T-helper 2 cell treated with Interferon-gamma antibody and Interleukin-4, amounts not matched to agents 5 μg/mL and 100 μg/mL, for 36 hours (primary cell): ENCODE data around the gene ARID3C.
"Not testable (repeated sequence)": the region's sequence is repeated elsewhere in the genome, so short reads cannot be mapped to it uniquely, and the experiment has no call there.

Source experiments
- DNase-seq: peaks from one replicate; pipeline ENCODE4 v3.0.0; 2021; ENCODE audit warnings: low spot score
- H3K27ac Mint-ChIP-seq: one replicate; pipeline ENCODE4 v1.8.0; 2021; ENCODE audit warnings: mild to moderate bottlenecking, mixed read lengths
- H3K27me3 Mint-ChIP-seq: one replicate; pipeline ENCODE4 v1.8.0; 2021; ENCODE audit warnings: low read depth, mixed read lengths
- H3K36me3 Mint-ChIP-seq: one replicate; pipeline ENCODE4 v1.8.0; 2021; ENCODE audit warnings: low read depth, mixed read lengths
- H3K4me1 Mint-ChIP-seq: one replicate; pipeline ENCODE4 v1.8.0; 2021; ENCODE audit warnings: low read depth, mixed read lengths
- H3K4me3 Mint-ChIP-seq: one replicate; pipeline ENCODE4 v1.8.0; 2022; ENCODE audit warnings: mild to moderate bottlenecking, moderate library complexity, mixed read lengths
- H3K9me3 Mint-ChIP-seq: one replicate; pipeline ENCODE4 v1.8.0; 2021; ENCODE audit warnings: mixed read lengths

The ARID3C gene

GRCh38 chr9:34644766-34645314 is 16.0 kb upstream of the ARID3C start:
- peaks cover 29% of the 10 kb centered on the region for H3K36me3 Mint-ChIP-seq
- no peaks in the 10 kb centered on the region for H3K9me3 Mint-ChIP-seq
- no peak overlapping the region for H3K27ac Mint-ChIP-seq
- no peak overlapping the region for H3K4me3 Mint-ChIP-seq
- peaks cover 23% of the 10 kb centered on the region for H3K4me1 Mint-ChIP-seq
- DNase-seq = no peak
- H3K27me3 Mint-ChIP-seq = no peaks in the 10 kb centered on the region

GRCh38 chr9:34642679-34643078 is 13.8 kb upstream of the ARID3C start:
- DNase-seq = no peak
- peaks cover 7% of the 10 kb centered on the region for H3K36me3 Mint-ChIP-seq
- peaks cover 18% of the 10 kb centered on the region for H3K4me1 Mint-ChIP-seq
- no peak overlapping the region for H3K27ac Mint-ChIP-seq
- no peaks in the 10 kb centered on the region for H3K27me3 Mint-ChIP-seq
- no peak overlapping the region for H3K4me3 Mint-ChIP-seq
- H3K9me3 Mint-ChIP-seq = no peaks in the 10 kb centered on the region

- not testable (repeated sequence) for DNase-seq, H3K4me3 Mint-ChIP-seq, H3K9me3 Mint-ChIP-seq, H3K27me3 Mint-ChIP-seq, H3K27ac Mint-ChIP-seq
- Mint-ChIP-seq H3K36me3 (peaks cover 12% of the 10 kb centered on the region), H3K4me1 (peaks cover 16% of the 10 kb centered on the region)
These were observed 10.5 kb upstream of the ARID3C start for GRCh38 chr9:34639322-34639721.

- no peaks in the 10 kb centered on the region for H3K9me3 Mint-ChIP-seq
- peaks cover 14% of the 10 kb centered on the region for H3K36me3 Mint-ChIP-seq
- peak overlapping the region; percentile 87 for H3K27ac Mint-ChIP-seq
- DNase-seq = no peak
- peaks cover 22% of the 10 kb centered on the region for H3K4me1 Mint-ChIP-seq
- H3K27me3 Mint-ChIP-seq = no peaks in the 10 kb centered on the region
- H3K4me3 Mint-ChIP-seq = peak overlapping the region; percentile 97
These were observed 9.2 kb upstream of the ARID3C start for GRCh38 chr9:34638138-34638445.

GRCh38 chr9:34637356-34638137 is 8.7 kb upstream of the ARID3C start, which contains the start of gene SIGMAR1:
Gene SIGMAR1, minus strand, starts transcription at chr9:34637787. Its CDS starts 90 bp downstream, at chr9:34637697.
- H3K27ac Mint-ChIP-seq = peak within 1 kb of the TSS; percentile 87
- no peaks in the 10 kb centered on the region for H3K27me3 Mint-ChIP-seq
- H3K4me1 Mint-ChIP-seq = peaks cover 22% of the 10 kb centered on the region
- H3K36me3 Mint-ChIP-seq = peaks cover 14% of the 10 kb centered on the region
- peak; percentile 94 for DNase-seq
- peak within 1 kb of the TSS; percentile 97 for H3K4me3 Mint-ChIP-seq
- H3K9me3 Mint-ChIP-seq = no peaks in the 10 kb centered on the region

GRCh38 chr9:34636791-34637355 is 8.0 kb upstream of the ARID3C start:
- Mint-ChIP-seq H3K4me3 (peak overlapping the region; percentile 97), H3K9me3 (no peaks in the 10 kb centered on the region), H3K36me3 (peaks cover 14% of the 10 kb centered on the region), H3K4me1 (peaks cover 22% of the 10 kb centered on the region), H3K27ac (peak overlapping the region; percentile 83), H3K27me3 (no peaks in the 10 kb centered on the region)
- DNase-seq = no peak

- Mint-ChIP-seq H3K27me3 (peaks cover 7% of the 10 kb centered on the region), H3K4me1 (peaks cover 22% of the 10 kb centered on the region), H3K9me3 (no peaks in the 10 kb centered on the region), H3K27ac (peak overlapping the region; percentile 60), H3K36me3 (peaks cover 14% of the 10 kb centered on the region), H3K4me3 (peak overlapping the region; percentile 39)
- DNase-seq = no peak
These were observed 6.7 kb upstream of the ARID3C start for GRCh38 chr9:34635556-34635955.

GRCh38 chr9:34634551-34635248 is 5.8 kb upstream of the ARID3C start:
- peaks cover 22% of the 10 kb centered on the region for H3K4me1 Mint-ChIP-seq
- peaks cover 16% of the 10 kb centered on the region for H3K27me3 Mint-ChIP-seq
- H3K27ac Mint-ChIP-seq = no peak overlapping the region
- H3K4me3 Mint-ChIP-seq = no peak overlapping the region
- no peaks in the 10 kb centered on the region for H3K9me3 Mint-ChIP-seq
- no peak for DNase-seq
- peaks cover 14% of the 10 kb centered on the region for H3K36me3 Mint-ChIP-seq

- Mint-ChIP-seq H3K4me3 (no peak overlapping the region), H3K9me3 (no peaks in the 10 kb centered on the region), H3K36me3 (peaks cover 14% of the 10 kb centered on the region), H3K4me1 (peaks cover 26% of the 10 kb centered on the region), H3K27me3 (peaks cover 23% of the 10 kb centered on the region), H3K27ac (no peak overlapping the region)
- peak; percentile 55 for DNase-seq
These were observed 5.1 kb upstream of the ARID3C start for GRCh38 chr9:34633851-34634550.

GRCh38 chr9:34633166-34633565 is 4.3 kb upstream of the ARID3C start:
- Mint-ChIP-seq H3K4me1 (peaks cover 23% of the 10 kb centered on the region), H3K9me3 (no peaks in the 10 kb centered on the region), H3K27ac (no peak overlapping the region), H3K4me3 (no peak overlapping the region), H3K27me3 (peaks cover 28% of the 10 kb centered on the region), H3K36me3 (peaks cover 16% of the 10 kb centered on the region)
- DNase-seq = no peak

- peaks cover 16% of the 10 kb centered on the region for H3K4me1 Mint-ChIP-seq
- no peak overlapping the region for H3K27ac Mint-ChIP-seq
- no peak overlapping the region for H3K4me3 Mint-ChIP-seq
- H3K36me3 Mint-ChIP-seq = peaks cover 6% of the 10 kb centered on the region
- DNase-seq = no peak
- no peaks in the 10 kb centered on the region for H3K9me3 Mint-ChIP-seq
- H3K27me3 Mint-ChIP-seq = peaks cover 52% of the 10 kb centered on the region
These were observed 1.7 kb upstream of the ARID3C start for GRCh38 chr9:34630402-34631154.

GRCh38 chr9:34629491-34629808 is 584 bp upstream of the ARID3C start:
- H3K9me3 Mint-ChIP-seq = no peaks in the 10 kb centered on the region

More at GRCh38 chr9:34629491-34629808, 584 bp upstream of the ARID3C start:
- H3K27me3 Mint-ChIP-seq = peaks cover 60% of the 10 kb centered on the region
- H3K4me1 Mint-ChIP-seq = peaks cover 16% of the 10 kb centered on the region
- H3K36me3 Mint-ChIP-seq = peaks cover 4% of the 10 kb centered on the region
- peak overlapping the region; percentile 76 for H3K4me3 Mint-ChIP-seq
- no peak overlapping the region for H3K27ac Mint-ChIP-seq
- DNase-seq = no peak
